ENCODE results near the gene GABARAP. TPM values are rescaled to one million over a fixed set of nuclear protein-coding genes. Genes with fewer than 3 reads are reported as not detected.

GABARAP gene
- total RNA-seq, 4 donors from 2014 or later, result 112 to 840 (median 273) TPM

DNA sequence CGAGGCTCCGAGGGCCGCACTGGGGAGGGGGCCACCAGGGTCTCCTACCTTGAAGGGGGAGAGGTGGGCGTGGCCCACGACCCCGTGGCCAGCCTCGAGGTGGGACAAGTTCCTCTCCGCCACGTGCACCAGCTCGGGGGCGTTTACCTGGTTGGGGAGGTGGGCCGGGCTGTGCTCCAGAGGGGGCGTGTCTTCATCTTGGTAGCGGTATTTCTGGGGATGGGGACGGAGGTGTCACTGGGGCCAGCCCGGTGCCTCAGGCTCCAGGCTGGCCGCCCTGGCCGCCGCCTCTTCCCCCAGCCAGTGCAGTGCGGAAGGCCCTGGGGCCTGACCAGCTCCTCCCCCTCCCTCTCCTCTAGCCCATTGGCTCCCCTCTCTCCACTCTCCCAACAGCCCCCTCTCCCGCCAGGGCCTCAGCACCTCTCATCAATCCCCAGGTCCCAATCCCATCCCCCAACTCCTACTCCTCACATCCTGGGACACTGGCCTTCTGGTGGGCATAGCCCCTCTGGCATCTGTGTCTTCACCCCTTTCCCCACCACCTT, 34.1 kb downstream of the GABARAP start:
- no peak overlapping the region for H3K27ac ChIP-seq
- H3K4me1 ChIP-seq, result peaks cover 0 to 15% of the 10 kb centered on the region in 2 donors
- no peaks in the 10 kb centered on the region for H3K9me3 ChIP-seq
- TF ChIP-seq CTCF (IDR thresholded peaks at IDR 0.05) (no peak), POLR2A (IDR thresholded peaks at IDR 0.05) (no peak)
- intact Hi-C loops (cut with DNase I), result no loop called here
- WGBS, 2 donors, result 59 to 71% methylated on average over 13 to 20 of the region's 21 CpGs
- no peak overlapping the region for H3K4me3 ChIP-seq (replicated peaks in 1 of 3)
- peaks cover 0 to 2% of the 10 kb centered on the region in 2 donors for H3K36me3 ChIP-seq
- DNase-seq, result no peak
- H3K27me3 ChIP-seq, result no peaks in the 10 kb centered on the region

GRCh38 chr17:7207120-7208001, 34.9 kb downstream of the GABARAP start:
- intact Hi-C loops (cut with DNase I), result no loop called here
- peaks cover 0 to 15% of the 10 kb centered on the region in 2 donors for H3K4me1 ChIP-seq
- 80 to 88% methylated on average over 24 of the region's 24 CpGs for WGBS, 2 donors
- no peak for DNase-seq
- no peaks in the 10 kb centered on the region for H3K27me3 ChIP-seq
- TF ChIP-seq POLR2A (IDR thresholded peaks at IDR 0.05) (no peak), CTCF (IDR thresholded peaks at IDR 0.05) (no peak)
- no peak overlapping the region for H3K27ac ChIP-seq
- no peak overlapping the region for H3K4me3 ChIP-seq (replicated peaks in 1 of 3)
- H3K36me3 ChIP-seq, result peaks cover 3 to 6% of the 10 kb centered on the region in 2 donors
- H3K9me3 ChIP-seq, result no peaks in the 10 kb centered on the region

- H3K9me3 ChIP-seq, result no peaks in the 10 kb centered on the region
- H3K36me3 ChIP-seq, result peaks cover 3 to 6% of the 10 kb centered on the region in 2 donors
- H3K27me3 ChIP-seq, result no peaks in the 10 kb centered on the region
- intact Hi-C loops (cut with DNase I), result no loop called here
- H3K27ac ChIP-seq, result peak overlapping the region in 1 of 3 donors; percentile 24
- WGBS, 2 donors, result 45 to 49% methylated on average over 15 of the region's 15 CpGs
- no peak for DNase-seq
- TF ChIP-seq CTCF (IDR thresholded peaks at IDR 0.05) (no peak), POLR2A (IDR thresholded peaks at IDR 0.05) (no peak)
- peak overlapping the region in 1 of 3 donors; percentile 41 for H3K4me3 ChIP-seq (replicated peaks in 1 of 3)
- peaks cover 0 to 8% of the 10 kb centered on the region in 2 donors for H3K4me1 ChIP-seq
These were observed 36.7 kb downstream of the GABARAP start for GRCh38 chr17:7205561-7205960.

- H3K27ac ChIP-seq, result peak overlapping the region in 2 of 3 donors; percentile 24 to 45
- WGBS, 2 donors, result 1 to 4% methylated on average over 11 to 26 of the region's 34 CpGs
- intact Hi-C loops (cut with DNase I), result no loop called here
- DNase-seq, result peak; percentile 62 to 79
- H3K4me3 ChIP-seq (replicated peaks in 1 of 3), result peak overlapping the region in 2 of 3 donors; percentile 8 to 41
- peaks cover 3 to 6% of the 10 kb centered on the region in 2 donors for H3K36me3 ChIP-seq
- H3K27me3 ChIP-seq, result no peaks in the 10 kb centered on the region
- peaks cover 0 to 8% of the 10 kb centered on the region in 2 donors for H3K4me1 ChIP-seq
- TF ChIP-seq POLR2A (IDR thresholded peaks at IDR 0.05) (no peak), CTCF (IDR thresholded peaks at IDR 0.05) (no peak)
- no peaks in the 10 kb centered on the region for H3K9me3 ChIP-seq
These were observed 37.3 kb downstream of the GABARAP start for GRCh38 chr17:7204828-7205461.

Data from thyroid gland (tissue), 4 donors.